ENCODE results near the gene COPS7A.

DNA sequence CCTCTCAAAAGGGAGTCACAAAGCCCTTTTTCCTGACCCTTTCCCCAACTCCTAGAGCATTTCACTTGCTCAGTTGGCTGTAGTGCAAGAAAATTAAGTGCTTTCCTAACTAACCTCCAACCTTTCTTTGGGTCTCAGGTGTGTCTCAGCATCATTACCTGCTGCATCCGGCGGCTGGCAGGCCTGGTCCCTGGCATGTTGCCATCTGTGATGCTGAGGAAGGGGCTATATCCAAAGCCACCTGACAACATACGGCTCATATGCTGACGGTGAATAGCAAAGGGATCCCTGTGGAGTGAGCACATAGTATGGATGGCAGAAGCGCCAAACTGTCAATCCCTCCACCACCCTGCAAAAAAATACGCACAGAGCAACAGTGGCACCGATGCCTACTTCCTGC, 27.9 kb downstream of the COPS7A start:
- no peak for TF ChIP-seq EP300 (IDR thresholded peaks at IDR 0.05)
- TF ChIP-seq POLR2A (IDR thresholded peaks at IDR 0.05; ENCODE audit: low read depth): no peak
